Measurements from ENCODE around the gene TAAR6. TPM values are rescaled to one million over a fixed set of nuclear protein-coding genes. Genes with fewer than 3 reads are reported as not detected.

TAAR6 gene
- total and polyA plus RNA-seq, 10 of the 15 experiments (the other 5 are each of a cell fraction or from before 2014, with no cell fraction given): not detected

DNA sequence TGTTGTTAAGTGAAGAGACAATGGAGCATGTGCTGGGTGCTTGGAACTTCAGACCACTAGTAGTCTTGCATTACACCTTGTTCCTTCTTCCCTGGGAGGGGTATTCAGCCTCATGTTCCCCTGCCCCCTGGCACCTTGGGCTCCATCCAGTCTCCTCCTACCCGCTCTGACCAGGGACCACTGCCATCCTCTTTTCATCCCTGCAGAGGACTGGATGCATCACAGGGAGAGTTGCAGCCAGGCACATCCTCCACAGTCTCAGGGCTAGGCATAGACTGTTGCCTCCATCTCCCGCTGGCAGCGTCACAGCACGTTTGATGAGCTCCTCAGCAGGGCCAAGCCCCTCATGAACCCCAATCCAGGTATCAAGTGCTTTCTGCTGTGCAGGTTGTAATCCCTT lies 18.9 kb upstream of the TAAR6 start (continued):
- TF ChIP-seq, protein P1, sequence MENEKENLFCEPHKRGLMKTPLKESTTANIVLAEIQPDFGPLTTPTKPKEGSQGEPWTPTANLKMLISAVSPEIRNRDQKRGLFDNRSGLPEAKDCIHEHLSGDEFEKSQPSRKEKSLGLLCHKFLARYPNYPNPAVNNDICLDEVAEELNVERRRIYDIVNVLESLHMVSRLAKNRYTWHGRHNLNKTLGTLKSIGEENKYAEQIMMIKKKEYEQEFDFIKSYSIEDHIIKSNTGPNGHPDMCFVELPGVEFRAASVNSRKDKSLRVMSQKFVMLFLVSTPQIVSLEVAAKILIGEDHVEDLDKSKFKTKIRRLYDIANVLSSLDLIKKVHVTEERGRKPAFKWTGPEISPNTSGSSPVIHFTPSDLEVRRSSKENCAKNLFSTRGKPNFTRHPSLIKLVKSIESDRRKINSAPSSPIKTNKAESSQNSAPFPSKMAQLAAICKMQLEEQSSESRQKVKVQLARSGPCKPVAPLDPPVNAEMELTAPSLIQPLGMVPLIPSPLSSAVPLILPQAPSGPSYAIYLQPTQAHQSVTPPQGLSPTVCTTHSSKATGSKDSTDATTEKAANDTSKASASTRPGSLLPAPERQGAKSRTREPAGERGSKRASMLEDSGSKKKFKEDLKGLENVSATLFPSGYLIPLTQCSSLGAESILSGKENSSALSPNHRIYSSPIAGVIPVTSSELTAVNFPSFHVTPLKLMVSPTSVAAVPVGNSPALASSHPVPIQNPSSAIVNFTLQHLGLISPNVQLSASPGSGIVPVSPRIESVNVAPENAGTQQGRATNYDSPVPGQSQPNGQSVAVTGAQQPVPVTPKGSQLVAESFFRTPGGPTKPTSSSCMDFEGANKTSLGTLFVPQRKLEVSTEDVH (IDR thresholded peaks at IDR 0.05; ENCODE audit: low read depth, partially characterized antibody): no peak
- TF ChIP-seq JUND (IDR thresholded peaks at IDR 0.05; ENCODE audit: low read depth, low read length): no peak

DNA sequence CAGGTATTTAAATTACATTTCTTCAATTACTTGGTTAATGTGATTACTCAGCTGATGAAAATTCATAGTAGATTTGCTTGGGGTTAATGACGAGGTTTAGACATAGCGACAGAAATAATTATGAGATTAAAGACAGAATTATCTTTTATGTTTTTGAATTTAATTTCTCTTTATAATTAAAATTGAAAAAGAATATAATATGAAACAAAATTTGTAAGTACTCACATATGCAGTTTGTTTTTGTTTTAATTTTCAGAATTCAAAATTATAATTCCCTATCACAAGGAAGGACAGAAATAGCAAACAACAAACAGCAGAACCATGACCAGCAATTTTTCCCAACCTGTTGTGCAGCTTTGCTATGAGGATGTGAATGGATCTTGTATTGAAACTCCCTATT lies 17.8 kb upstream of the TAAR6 start, which contains the start of gene TAAR8:
Gene TAAR8, plus strand, starts transcription at position 301 of the 400 bp plus-strand sequence. Its CDS starts 21 bp downstream, at position 322.
- ChIA-PET CTCF (interaction anchor here (1.3 kb wide), 1 partner anchor 10 kb away, joined by 3 read pairs; no protein-coding TSS in a partner anchor), POLR2A (no interaction called here), SMC1A (ENCODE audit: uncharacterized antibody, unreplicated experiment) (interaction anchor here (1.7 kb wide), 1 partner anchor 11 kb away, joined by 3 read pairs; no protein-coding TSS in a partner anchor), RAD21 (ENCODE audit: unreplicated experiment) (no interaction called here)
- H3K79me2 ChIP-seq (ENCODE audit: control insufficient read depth, insufficient read depth, low read length): no peaks in the 10 kb centered on the region
- WGBS (ENCODE audit: insufficient coverage, insufficient replicate concordance, low lambda C conversion rate, missing lambda C conversion rate): 55% methylated on average over 2 of the region's 2 CpGs
- no peaks in the 10 kb centered on the region for H4K20me1 ChIP-seq (ENCODE audit: control insufficient read depth, insufficient read depth)
- no peak within 1 kb of the TSS for H3K9ac ChIP-seq (ENCODE audit: control insufficient read depth, insufficient read depth, low read length)
- no peaks in the 10 kb centered on the region; a peak in 1 of 4 replicates for H3K27me3 ChIP-seq (replicated peaks in 1 of 2; ENCODE audit: control insufficient read depth in 2 of 2, insufficient read depth in 2 of 2, low read length in 1 of 2)
- H3K4me1 ChIP-seq (ENCODE audit: control insufficient read depth, insufficient read depth, low read length): no peaks in the 10 kb centered on the region
- H3K9me3 ChIP-seq (replicated peaks; ENCODE audit: control insufficient read depth, insufficient read depth, low read length): no peaks in the 10 kb centered on the region
- no peak for DNase-seq (ENCODE audit: low read depth, low spot score)
- no peak within 1 kb of the TSS for H2AFZ ChIP-seq (ENCODE audit: control insufficient read depth, low read depth, low read length)
- H3K4me3 ChIP-seq: no peak within 1 kb of the TSS
- intact Hi-C loops (cut with micrococcal nuclease; ENCODE audit: unreplicated experiment) (no loop called here), in situ Hi-C loops (cut with MboI) (no loop called here)
- ATAC-seq: no peak
- no peak within 1 kb of the TSS for H3K27ac ChIP-seq (ENCODE audit: control insufficient read depth, insufficient read depth)
- no TSS peak for BruUV-seq (replicated peaks)
- FAIRE-seq: no peak
- no peaks in the 10 kb centered on the region for H3K36me3 ChIP-seq (ENCODE audit: control insufficient read depth in 2 of 2, insufficient read depth in 2 of 2, low read length in 1 of 2)
- no peak within 1 kb of the TSS for H3K4me2 ChIP-seq (ENCODE audit: control insufficient read depth, insufficient read depth)
- TF ChIP-seq CBX5 (IDR thresholded peaks at IDR 0.05; ENCODE audit: low read depth) (no peak), CEBPB (IDR thresholded peaks at IDR 0.05; ENCODE audit: borderline replicate concordance in 1 of 2, low read depth in 2 of 2, low read length in 2 of 2) (no peak), POU2F2 (IDR thresholded peaks at IDR 0.05; ENCODE audit: borderline replicate concordance, low read depth, low read length) (no peak), NFXL1 (IDR thresholded peaks at IDR 0.05; ENCODE audit: borderline replicate concordance) (no peak), TCF7 (IDR thresholded peaks at IDR 0.05; ENCODE audit: borderline replicate concordance) (no peak), CREM (IDR thresholded peaks at IDR 0.05; ENCODE audit: low read depth) (no peak), ZZZ3 (IDR thresholded peaks at IDR 0.05; ENCODE audit: control insufficient read depth, insufficient read length, low read depth) (no peak), ZSCAN29 (IDR thresholded peaks at IDR 0.05) (no peak), MYB (IDR thresholded peaks at IDR 0.05; ENCODE audit: borderline replicate concordance, low read depth, low read length) (no peak), CBFB (IDR thresholded peaks at IDR 0.05; ENCODE audit: low read depth) (no peak), RUNX3 (IDR thresholded peaks at IDR 0.05; ENCODE audit: low read length) (no peak), GATAD2B (conservative IDR thresholded peaks at IDR 0.05; ENCODE audit: low read depth) (no peak)
- TF ChIP-seq, protein P2, sequence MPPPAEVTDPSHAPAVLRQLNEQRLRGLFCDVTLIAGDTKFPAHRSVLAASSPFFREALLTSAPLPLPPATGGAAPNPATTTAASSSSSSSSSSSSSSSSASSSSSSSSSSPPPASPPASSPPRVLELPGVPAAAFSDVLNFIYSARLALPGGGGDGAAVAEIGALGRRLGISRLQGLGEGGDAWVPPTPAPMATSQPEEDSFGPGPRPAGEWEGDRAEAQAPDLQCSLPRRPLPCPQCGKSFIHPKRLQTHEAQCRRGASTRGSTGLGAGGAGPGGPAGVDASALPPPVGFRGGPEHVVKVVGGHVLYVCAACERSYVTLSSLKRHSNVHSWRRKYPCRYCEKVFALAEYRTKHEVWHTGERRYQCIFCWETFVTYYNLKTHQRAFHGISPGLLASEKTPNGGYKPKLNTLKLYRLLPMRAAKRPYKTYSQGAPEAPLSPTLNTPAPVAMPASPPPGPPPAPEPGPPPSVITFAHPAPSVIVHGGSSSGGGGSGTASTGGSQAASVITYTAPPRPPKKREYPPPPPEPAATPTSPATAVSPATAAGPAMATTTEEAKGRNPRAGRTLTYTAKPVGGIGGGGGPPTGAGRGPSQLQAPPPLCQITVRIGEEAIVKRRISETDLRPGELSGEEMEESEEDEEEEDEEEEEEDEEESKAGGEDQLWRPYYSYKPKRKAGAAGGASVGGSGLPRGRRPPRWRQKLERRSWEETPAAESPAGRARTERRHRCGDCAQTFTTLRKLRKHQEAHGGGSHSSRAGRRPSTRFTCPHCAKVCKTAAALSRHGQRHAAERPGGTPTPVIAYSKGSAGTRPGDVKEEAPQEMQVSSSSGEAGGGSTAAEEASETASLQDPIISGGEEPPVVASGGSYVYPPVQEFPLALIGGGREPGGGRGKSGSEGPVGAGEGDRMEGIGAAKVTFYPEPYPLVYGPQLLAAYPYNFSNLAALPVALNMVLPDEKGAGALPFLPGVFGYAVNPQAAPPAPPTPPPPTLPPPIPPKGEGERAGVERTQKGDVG (CRISPR knock-in tag; IDR thresholded peaks at IDR 0.05): no peak
- TF ChIP-seq, protein P3, sequence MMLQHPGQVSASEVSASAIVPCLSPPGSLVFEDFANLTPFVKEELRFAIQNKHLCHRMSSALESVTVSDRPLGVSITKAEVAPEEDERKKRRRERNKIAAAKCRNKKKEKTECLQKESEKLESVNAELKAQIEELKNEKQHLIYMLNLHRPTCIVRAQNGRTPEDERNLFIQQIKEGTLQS (IDR thresholded peaks at IDR 0.05; ENCODE audit: borderline replicate concordance, extremely low read depth, low read depth, low read length): no peak

Data from GM12878 (cell line).